HCT116 (cell line): ENCODE results near the gene KRT28.

Experiments
- EGR1 ChIP-seq: IDR thresholded peaks from 2 replicates; pipeline ENCODE4 v1.6.1; 2012; ENCODE audit warnings: low read depth
- EZH2 ChIP-seq: fragments of 200-600 bp; sonication (generic); IDR thresholded peaks from 2 replicates; pipeline ENCODE4 v1.6.1; 2017; ENCODE audit warnings: antibody characterized with exemption, mixed run types
- POLR2A ChIP-seq: IDR thresholded peaks from 2 replicates; pipeline ENCODE4 v1.7.0; 2011; ENCODE audit warnings: borderline replicate concordance; ENCODE audit not compliant: insufficient read depth, insufficient read length; ENCODE audit errors: extremely low read depth
- POLR2AphosphoS5 ChIP-seq: IDR thresholded peaks from 2 replicates; pipeline ENCODE4 v1.6.1; 2011; ENCODE audit warnings: mild to moderate bottlenecking, low read depth, low read length, moderate library complexity
- RAD21 ChIP-seq: IDR thresholded peaks from 2 replicates; pipeline ENCODE4 v1.6.1; 2012; ENCODE audit warnings: low read depth, mild to moderate bottlenecking
- REST ChIP-seq: IDR thresholded peaks from 2 replicates; pipeline ENCODE4 v1.6.1; 2012; ENCODE audit warnings: low read depth
- TCF7L2 ChIP-seq: IDR thresholded peaks from 2 replicates; pipeline ENCODE4 v1.7.0; 2011; ENCODE audit warnings: borderline replicate concordance, inconsistent platforms; ENCODE audit not compliant: insufficient read depth, insufficient read length; ENCODE audit errors: extremely low read depth
- ZFX ChIP-seq: fragments of 450-650 bp; IDR thresholded peaks from 2 replicates; pipeline ENCODE4 v1.6.1; 2017
- TF ChIP-seq, protein P1 (sequence below), 3 experiments: fragments of 200-600 bp in 1 of 3; sonication (generic) in 1 of 3; IDR thresholded peaks in 2 of 3; conservative IDR thresholded peaks in 1 of 3; 2 replicates each; pipeline ENCODE4 v1.5.1; 2012 to 2017; ENCODE audit warnings: low read depth in 2 of 3, low read length in 2 of 3, antibody characterized with exemption in 1 of 3, borderline replicate concordance in 1 of 3, control low read depth in 1 of 3, mild to moderate bottlenecking in 1 of 3, mixed read lengths in 1 of 3, mixed run types in 1 of 3, moderate library complexity in 1 of 3; ENCODE audit not compliant: insufficient read depth in 1 of 3

DNA sequence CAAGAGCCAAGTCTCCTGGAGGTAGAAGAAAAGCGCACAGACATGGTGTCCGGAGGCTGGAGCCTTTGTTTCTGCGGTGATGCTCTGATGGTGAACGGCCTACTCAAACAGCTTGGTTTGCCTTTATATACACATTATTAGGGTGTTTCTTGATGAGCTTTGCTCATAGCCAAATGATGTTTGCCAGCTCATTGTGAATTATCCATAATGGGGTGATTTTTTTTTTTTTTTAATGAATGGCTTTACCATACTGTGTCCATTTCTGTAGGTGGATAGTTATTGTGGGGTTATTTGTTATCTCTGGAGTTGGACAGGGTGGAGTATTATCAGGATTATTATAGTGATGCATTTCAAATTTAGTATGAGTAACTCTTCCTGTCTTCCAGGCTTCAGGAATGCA, 17.3 kb downstream of the KRT28 start, which contains the start of gene KRT27:
- TF ChIP-seq, protein P1, sequence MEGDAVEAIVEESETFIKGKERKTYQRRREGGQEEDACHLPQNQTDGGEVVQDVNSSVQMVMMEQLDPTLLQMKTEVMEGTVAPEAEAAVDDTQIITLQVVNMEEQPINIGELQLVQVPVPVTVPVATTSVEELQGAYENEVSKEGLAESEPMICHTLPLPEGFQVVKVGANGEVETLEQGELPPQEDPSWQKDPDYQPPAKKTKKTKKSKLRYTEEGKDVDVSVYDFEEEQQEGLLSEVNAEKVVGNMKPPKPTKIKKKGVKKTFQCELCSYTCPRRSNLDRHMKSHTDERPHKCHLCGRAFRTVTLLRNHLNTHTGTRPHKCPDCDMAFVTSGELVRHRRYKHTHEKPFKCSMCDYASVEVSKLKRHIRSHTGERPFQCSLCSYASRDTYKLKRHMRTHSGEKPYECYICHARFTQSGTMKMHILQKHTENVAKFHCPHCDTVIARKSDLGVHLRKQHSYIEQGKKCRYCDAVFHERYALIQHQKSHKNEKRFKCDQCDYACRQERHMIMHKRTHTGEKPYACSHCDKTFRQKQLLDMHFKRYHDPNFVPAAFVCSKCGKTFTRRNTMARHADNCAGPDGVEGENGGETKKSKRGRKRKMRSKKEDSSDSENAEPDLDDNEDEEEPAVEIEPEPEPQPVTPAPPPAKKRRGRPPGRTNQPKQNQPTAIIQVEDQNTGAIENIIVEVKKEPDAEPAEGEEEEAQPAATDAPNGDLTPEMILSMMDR (IDR thresholded peaks at IDR 0.05 in 2 of 3, conservative IDR thresholded peaks at IDR 0.05 in 1 of 3; ENCODE audit: borderline replicate concordance in 1 of 3, insufficient read depth in 1 of 3, low read depth in 2 of 3, low read length in 2 of 3), result no peak
- TF ChIP-seq POLR2A, result no peak
- TF ChIP-seq EGR1, result no peak
- TF ChIP-seq POLR2AphosphoS5, result no peak
- no peak for TF ChIP-seq EZH2
- TF ChIP-seq REST, result no peak
- TF ChIP-seq ZFX, result no peak
- no peak for TF ChIP-seq RAD21
- TF ChIP-seq TCF7L2, result no peak
